Upper lobe of left lung (tissue), 6 donors: ENCODE measurements around the gene ATXN1. TPM values are rescaled to one million over a fixed set of nuclear protein-coding genes. Genes with fewer than 3 reads are reported as not detected.

Experiments
- ATAC-seq, 2 donors: fragments of 200-7000 bp; cut with Tn5 transposase; one replicate each; pipeline ENCODE4 v1.9.1; 2022; ENCODE audit warnings: mild to moderate bottlenecking in 2 of 2, moderate library complexity in 2 of 2; ENCODE audit not compliant: low FRiP score in 2 of 2
- DNase-seq, 2 donors: peaks; one replicate each; pipeline ENCODE4 v3.0.0-alpha.2; 2019 to 2020
- H3K27ac ChIP-seq, 4 donors: fragments of 200-600 bp; sonication (generic); one replicate each; pipeline ENCODE4 v1.5.1; 2016 to 2019
- H3K27me3 ChIP-seq, 4 donors: fragments of 200-600 bp; sonication (generic); one replicate each; pipeline ENCODE4 v1.5.1; 2017 to 2019
- H3K36me3 ChIP-seq, 4 donors: fragments of 200-600 bp; sonication (generic); one replicate each; pipeline ENCODE4 v1.5.1; 2016 to 2019
- H3K4me1 ChIP-seq, 4 donors: fragments of 200-600 bp; sonication (generic); one replicate each; pipeline ENCODE4 v1.5.1; 2018 to 2019
- H3K4me3 ChIP-seq, 4 donors: fragments of 200-600 bp; sonication (generic); one replicate each; pipeline ENCODE4 v1.5.1; 2017 to 2019; ENCODE audit warnings: mild to moderate bottlenecking in 2 of 4, moderate library complexity in 1 of 4
- H3K9me3 ChIP-seq, 4 donors: fragments of 200-600 bp; sonication (generic); one replicate each; pipeline ENCODE4 v1.5.1; 2018 to 2019
- EP300 ChIP-seq, 4 donors: sonication (generic); formaldehyde crosslinking; IDR thresholded peaks; one replicate each; pipeline ENCODE4 v1.5.1; 2017; ENCODE audit warnings: antibody characterized with exemption in 4 of 4, control low read depth in 2 of 4
- POLR2A ChIP-seq, 4 donors: fragments of 450-650 bp; IDR thresholded peaks; one replicate each; pipeline ENCODE4 v1.5.1; 2016 to 2017; ENCODE audit warnings: antibody characterized with exemption in 4 of 4, mild to moderate bottlenecking in 2 of 4
- POLR2AphosphoS5 ChIP-seq, 2 donors: sonication (generic); formaldehyde crosslinking; IDR thresholded peaks; one replicate each; pipeline ENCODE4 v1.5.1; 2017; ENCODE audit warnings: antibody characterized with exemption in 2 of 2
- WGBS, 2 donors: methylation state at CpG; one replicate each; pipeline ENCODE4 v1.1.5; 2017 to 2018; 5-methylcytosine and 5-hydroxymethylcytosine counted together
- total RNA-seq, 6 donors: library from RNA; depleted of rRNA in 4 of 6; stranded (reverse); fragments of >200 nt in 4 of 6; gene quantifications; one replicate each; pipeline versions ENCODE4 v1.1.0 to v1.2.1, GENCODE V29; 2016 to 2021
- TF ChIP-seq, protein P1 (sequence below), 6 experiments: fragments of 450-650 bp in 4 of 6; fragments of 200-600 bp in 2 of 6; sonication (generic) in 2 of 6; IDR thresholded peaks; one replicate each; pipeline ENCODE4 v1.5.1; 2016 to 2019; ENCODE audit warnings: antibody characterized with exemption in 6 of 6
- donor health status: DM: no; HTN: no; CAD: no; lungs with moderate emphysema.
- donor health status: DM: no; HTN: yes; CAD: no; lungs with severe emphysema.

Gene ATXN1
- total RNA-seq, 6 donors from 2014 or later = 44.2 to 106 (median 71.7) TPM

DNA sequence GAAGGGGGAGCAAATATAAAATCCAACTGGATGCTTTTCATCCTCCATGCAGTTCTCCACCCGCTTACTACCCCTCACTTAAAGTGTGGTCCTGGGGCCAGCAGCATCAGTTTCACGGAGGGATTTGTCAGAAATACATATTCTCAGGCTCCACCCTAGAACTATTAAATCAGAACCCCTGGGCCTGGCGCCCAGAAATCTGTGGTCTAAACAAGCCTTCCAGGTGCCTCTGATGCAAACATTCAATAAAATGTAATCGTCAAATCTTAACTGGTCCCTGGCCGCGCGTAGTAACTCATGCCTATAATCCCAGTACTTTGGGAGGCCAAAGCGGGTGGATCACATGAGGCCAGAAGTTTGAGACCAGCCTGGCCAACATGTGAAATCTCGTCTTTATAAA is 47.7 kb downstream of the ATXN1 start:
- ATAC-seq = no peak

GRCh38 chr6:16712931-16713484 is 48.3 kb downstream of the ATXN1 start:
- ATAC-seq (peak; percentile 65 to 91), DNase-seq (no peak)
- H3K27ac ChIP-seq = peak overlapping the region; percentile 67 to 82 (median 80)
- no peaks in the 10 kb centered on the region for H3K9me3 ChIP-seq
- H3K36me3 ChIP-seq = no peaks in the 10 kb centered on the region
- H3K27me3 ChIP-seq = no peaks in the 10 kb centered on the region
- TF ChIP-seq POLR2A (IDR thresholded peaks at IDR 0.05) (no peak), EP300 (IDR thresholded peaks at IDR 0.05) (no peak), POLR2AphosphoS5 (IDR thresholded peaks at IDR 0.05) (peak in 1 of 2 donors; percentile 79)
- TF ChIP-seq, protein P1, sequence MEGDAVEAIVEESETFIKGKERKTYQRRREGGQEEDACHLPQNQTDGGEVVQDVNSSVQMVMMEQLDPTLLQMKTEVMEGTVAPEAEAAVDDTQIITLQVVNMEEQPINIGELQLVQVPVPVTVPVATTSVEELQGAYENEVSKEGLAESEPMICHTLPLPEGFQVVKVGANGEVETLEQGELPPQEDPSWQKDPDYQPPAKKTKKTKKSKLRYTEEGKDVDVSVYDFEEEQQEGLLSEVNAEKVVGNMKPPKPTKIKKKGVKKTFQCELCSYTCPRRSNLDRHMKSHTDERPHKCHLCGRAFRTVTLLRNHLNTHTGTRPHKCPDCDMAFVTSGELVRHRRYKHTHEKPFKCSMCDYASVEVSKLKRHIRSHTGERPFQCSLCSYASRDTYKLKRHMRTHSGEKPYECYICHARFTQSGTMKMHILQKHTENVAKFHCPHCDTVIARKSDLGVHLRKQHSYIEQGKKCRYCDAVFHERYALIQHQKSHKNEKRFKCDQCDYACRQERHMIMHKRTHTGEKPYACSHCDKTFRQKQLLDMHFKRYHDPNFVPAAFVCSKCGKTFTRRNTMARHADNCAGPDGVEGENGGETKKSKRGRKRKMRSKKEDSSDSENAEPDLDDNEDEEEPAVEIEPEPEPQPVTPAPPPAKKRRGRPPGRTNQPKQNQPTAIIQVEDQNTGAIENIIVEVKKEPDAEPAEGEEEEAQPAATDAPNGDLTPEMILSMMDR (IDR thresholded peaks at IDR 0.05) = peak in 2 of 6 experiments; percentile 36 to 40
- 43 to 45% methylated on average over 7 of the region's 7 CpGs for WGBS, 2 donors
- peaks cover 7 to 22% (median 14%) of the 10 kb centered on the region in 4 donors for H3K4me1 ChIP-seq
- no peak overlapping the region for H3K4me3 ChIP-seq

More for the DNA sequence above, 47.7 kb downstream of the ATXN1 start:
- no peaks in the 10 kb centered on the region for H3K36me3 ChIP-seq
- no peak for DNase-seq
- TF ChIP-seq EP300 (IDR thresholded peaks at IDR 0.05) (no peak), POLR2AphosphoS5 (IDR thresholded peaks at IDR 0.05) (no peak), POLR2A (IDR thresholded peaks at IDR 0.05) (no peak)
- TF ChIP-seq, protein P1 (IDR thresholded peaks at IDR 0.05) = no peak
- WGBS, 2 donors = 89 to 92% methylated on average over 9 of the region's 9 CpGs
- no peaks in the 10 kb centered on the region for H3K27me3 ChIP-seq
- no peak overlapping the region for H3K4me3 ChIP-seq
- H3K27ac ChIP-seq = peak overlapping the region; percentile 67 to 82 (median 80)
- H3K9me3 ChIP-seq = no peaks in the 10 kb centered on the region
- peaks cover 9 to 22% (median 18%) of the 10 kb centered on the region in 4 donors for H3K4me1 ChIP-seq

- TF ChIP-seq EP300 (IDR thresholded peaks at IDR 0.05) = no peak
- TF ChIP-seq, protein P1 (IDR thresholded peaks at IDR 0.05) = no peak
- no peak for TF ChIP-seq POLR2A (IDR thresholded peaks at IDR 0.05)
- no peak for TF ChIP-seq POLR2AphosphoS5 (IDR thresholded peaks at IDR 0.05)
- 50 to 54% methylated on average over 12 of the region's 12 CpGs for WGBS, 2 donors
- peak overlapping the region; percentile 67 to 82 (median 80) for H3K27ac ChIP-seq
- H3K4me1 ChIP-seq = peaks cover 9 to 29% (median 17%) of the 10 kb centered on the region in 4 donors
- DNase-seq (no peak), ATAC-seq (peak; percentile 61)
- H3K4me3 ChIP-seq = no peak overlapping the region
- H3K27me3 ChIP-seq = no peaks in the 10 kb centered on the region
- no peaks in the 10 kb centered on the region for H3K36me3 ChIP-seq
- H3K9me3 ChIP-seq = no peaks in the 10 kb centered on the region
Observed at GRCh38 chr6:16712255-16712930, 48.9 kb downstream of the ATXN1 start.

DNA sequence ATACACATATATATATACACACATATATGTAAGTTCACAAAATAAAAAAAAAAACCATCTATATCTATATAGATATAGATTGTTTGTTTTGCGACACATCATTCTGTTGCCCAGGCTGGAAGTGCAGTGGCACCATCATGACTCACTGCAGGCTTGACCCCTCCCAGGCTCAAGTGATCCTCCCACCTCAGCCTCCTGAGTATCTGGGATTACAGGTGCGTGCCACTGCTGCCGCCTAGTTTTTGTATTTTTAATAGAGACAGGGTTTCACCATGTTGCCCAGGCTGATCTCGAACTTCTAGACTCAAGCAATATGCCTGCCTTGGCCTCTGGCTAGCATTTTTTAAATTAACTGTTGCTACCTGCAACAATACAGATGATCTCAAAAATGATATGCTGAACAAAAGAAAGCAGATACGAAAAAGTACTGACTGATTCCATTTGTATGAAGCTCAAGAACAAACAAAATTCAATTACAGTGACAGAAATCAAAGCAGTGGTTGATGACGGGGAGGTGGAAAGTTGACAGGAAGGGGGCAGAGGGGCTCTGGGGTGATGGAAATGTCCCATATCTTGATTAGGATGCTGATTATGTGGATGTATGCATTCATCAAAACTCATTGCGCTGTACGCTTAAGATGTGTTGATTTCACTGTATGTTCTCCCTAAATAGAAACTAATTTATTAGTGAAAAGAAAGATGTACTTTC is 49.6 kb downstream of the ATXN1 start:
- peak in 1 of 2 donors; percentile 70 for DNase-seq
- H3K36me3 ChIP-seq = no peaks in the 10 kb centered on the region
- TF ChIP-seq EP300 (IDR thresholded peaks at IDR 0.05) (no peak), POLR2AphosphoS5 (IDR thresholded peaks at IDR 0.05) (no peak), POLR2A (IDR thresholded peaks at IDR 0.05) (no peak)
- TF ChIP-seq, protein P1 (IDR thresholded peaks at IDR 0.05) = no peak
- no peak overlapping the region for H3K4me3 ChIP-seq
- peak overlapping the region; percentile 67 to 82 (median 80) for H3K27ac ChIP-seq
- H3K9me3 ChIP-seq = no peaks in the 10 kb centered on the region
- peaks cover 9 to 33% (median 22%) of the 10 kb centered on the region in 4 donors for H3K4me1 ChIP-seq
- H3K27me3 ChIP-seq = no peaks in the 10 kb centered on the region
- no peak for ATAC-seq
- 86 to 89% methylated on average over 8 of the region's 8 CpGs for WGBS, 2 donors
